Upper lobe of left lung (tissue), 4 donors: ENCODE data around the gene ADIPOR2.
A peak's percentile ranks its signal among the peaks of the same experiment; 100 is the strongest.
"Not testable (repeated sequence)": the region's sequence is repeated elsewhere in the genome, so short reads cannot be mapped to it uniquely, and the experiment has no call there.

Experiments
- EP300 ChIP-seq, 4 donors: sonication (generic); formaldehyde crosslinking; IDR thresholded peaks; one replicate each; pipeline ENCODE4 v1.5.1; 2017; ENCODE audit warnings: antibody characterized with exemption in 4 of 4, control low read depth in 2 of 4
- POLR2A ChIP-seq, 4 donors: fragments of 450-650 bp; IDR thresholded peaks; one replicate each; pipeline ENCODE4 v1.5.1; 2016 to 2017; ENCODE audit warnings: antibody characterized with exemption in 4 of 4, mild to moderate bottlenecking in 2 of 4
- POLR2AphosphoS5 ChIP-seq, 2 donors: sonication (generic); formaldehyde crosslinking; IDR thresholded peaks; one replicate each; pipeline ENCODE4 v1.5.1; 2017; ENCODE audit warnings: antibody characterized with exemption in 2 of 2
- TF ChIP-seq, protein P1 (sequence below), 6 experiments: fragments of 450-650 bp in 4 of 6; fragments of 200-600 bp in 2 of 6; sonication (generic) in 2 of 6; IDR thresholded peaks; one replicate each; pipeline ENCODE4 v1.5.1; 2016 to 2019; ENCODE audit warnings: antibody characterized with exemption in 6 of 6

DNA sequence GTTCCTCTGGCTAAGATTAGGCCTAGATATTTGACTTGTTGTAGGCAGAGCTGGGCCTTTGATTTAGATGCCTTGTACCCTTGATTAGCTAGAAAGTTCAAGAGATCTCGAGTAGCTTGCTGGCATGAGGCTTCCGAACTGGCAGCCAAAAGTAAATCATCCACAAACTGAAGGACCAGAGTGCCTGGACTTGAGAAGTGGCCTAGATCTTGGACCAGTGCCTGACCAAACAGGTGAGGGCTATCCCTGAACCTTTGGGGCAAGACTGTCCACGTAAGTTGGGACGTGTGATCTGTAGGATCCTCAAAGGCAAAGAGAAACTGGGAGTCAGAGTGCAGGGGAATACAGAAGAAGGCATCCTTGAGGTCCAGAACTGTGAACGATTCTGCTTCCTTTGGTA, 22.0 kb downstream of the ADIPOR2 start:
- not testable (repeated sequence) for TF ChIP-seq POLR2A, EP300 (IDR thresholded peaks at IDR 0.05)
- TF ChIP-seq, protein P1, sequence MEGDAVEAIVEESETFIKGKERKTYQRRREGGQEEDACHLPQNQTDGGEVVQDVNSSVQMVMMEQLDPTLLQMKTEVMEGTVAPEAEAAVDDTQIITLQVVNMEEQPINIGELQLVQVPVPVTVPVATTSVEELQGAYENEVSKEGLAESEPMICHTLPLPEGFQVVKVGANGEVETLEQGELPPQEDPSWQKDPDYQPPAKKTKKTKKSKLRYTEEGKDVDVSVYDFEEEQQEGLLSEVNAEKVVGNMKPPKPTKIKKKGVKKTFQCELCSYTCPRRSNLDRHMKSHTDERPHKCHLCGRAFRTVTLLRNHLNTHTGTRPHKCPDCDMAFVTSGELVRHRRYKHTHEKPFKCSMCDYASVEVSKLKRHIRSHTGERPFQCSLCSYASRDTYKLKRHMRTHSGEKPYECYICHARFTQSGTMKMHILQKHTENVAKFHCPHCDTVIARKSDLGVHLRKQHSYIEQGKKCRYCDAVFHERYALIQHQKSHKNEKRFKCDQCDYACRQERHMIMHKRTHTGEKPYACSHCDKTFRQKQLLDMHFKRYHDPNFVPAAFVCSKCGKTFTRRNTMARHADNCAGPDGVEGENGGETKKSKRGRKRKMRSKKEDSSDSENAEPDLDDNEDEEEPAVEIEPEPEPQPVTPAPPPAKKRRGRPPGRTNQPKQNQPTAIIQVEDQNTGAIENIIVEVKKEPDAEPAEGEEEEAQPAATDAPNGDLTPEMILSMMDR (IDR thresholded peaks at IDR 0.05), result not testable (repeated sequence)
- peak in 1 of 2 donors; percentile 32 for TF ChIP-seq POLR2AphosphoS5 (IDR thresholded peaks at IDR 0.05)
